Panc1 (cell line): Measurements from ENCODE around the gene NLRP6. TPM values are rescaled to one million over a fixed set of nuclear protein-coding genes. Genes with fewer than 3 reads are reported as not detected.
"Not testable (repeated sequence)": the region's sequence is repeated elsewhere in the genome, so short reads cannot be mapped to it uniquely, and the experiment has no call there.

Experiments used
- ATAC-seq: fragments of 200-7000 bp; cut with Tn5 transposase; 2 replicates; pipeline ENCODE4 v1.9.1; 2020; ENCODE audit warnings: mild to moderate bottlenecking, moderate library complexity
- BruUV-seq: library from RNA; stranded (reverse); fragments of 400-500 nt; replicated peaks from 2 replicates; lab custom pipeline; 2021; lab: Mats Ljungman, UMichigan
- CTCF ChIA-PET: fragments of 300-600 bp; sonication (Branson Sonifier 250); formaldehyde crosslinking; loops from one replicate; lab custom pipeline; 2022; ENCODE audit warnings: antibody characterized with exemption; lab: Charles Lee
- POLR2A ChIA-PET: fragments of 300-600 bp; sonication (Branson Sonifier 250); formaldehyde crosslinking; loops from one replicate; lab custom pipeline; 2022; ENCODE audit warnings: antibody characterized with exemption; lab: Charles Lee
- DNase-seq: peaks from one replicate; pipeline ENCODE4 v3.0.0-alpha.2; 2010; ENCODE audit warnings: low read depth, low spot score
- H3K27ac ChIP-seq: 2 replicates; pipeline ENCODE4 v1.5.1; 2011; ENCODE audit warnings: mild to moderate bottlenecking, low read length, inconsistent platforms
- H3K27me3 ChIP-seq: fragments of 200-500 bp; sonication (Bioruptor generic); 2 replicates; pipeline ENCODE4 v1.6.0; 2014; ENCODE audit warnings: low read length, inconsistent platforms; ENCODE audit not compliant: control insufficient read depth, insufficient read depth
- H3K36me3 ChIP-seq: fragments of 200-500 bp; sonication (Bioruptor generic); 2 replicates; pipeline ENCODE4 v1.5.1; 2014; ENCODE audit warnings: inconsistent platforms, mild to moderate bottlenecking, low read length, moderate library complexity; ENCODE audit not compliant: control insufficient read depth, insufficient read depth
- H3K4me1 ChIP-seq: 2 replicates; pipeline ENCODE4 v1.5.1; 2011; ENCODE audit warnings: inconsistent platforms, mild to moderate bottlenecking, low read length, moderate library complexity; ENCODE audit not compliant: control insufficient read depth, insufficient read depth
- H3K4me3 ChIP-seq, 2 experiments: 2 replicates each; pipeline ENCODE4 v1.5.1; 2011 to 2012; ENCODE audit warnings: low read depth in 2 of 2, low read length in 2 of 2, mild to moderate bottlenecking in 2 of 2, inconsistent platforms in 1 of 2, moderate library complexity in 1 of 2
- H3K9me3 ChIP-seq: fragments of 200-500 bp; sonication (Bioruptor generic); 2 replicates; pipeline ENCODE4 v1.5.1; 2014; ENCODE audit warnings: low read depth, mild to moderate bottlenecking, inconsistent platforms, low read length, moderate library complexity; ENCODE audit not compliant: control insufficient read depth, insufficient read depth
- CTCF ChIP-seq: fragments of 450-650 bp; IDR thresholded peaks from 2 replicates; pipeline ENCODE4 v1.5.1; 2017; ENCODE audit warnings: mild to moderate bottlenecking
- POLR2AphosphoS5 ChIP-seq: IDR thresholded peaks from 2 replicates; pipeline ENCODE4 v1.6.1; 2012; ENCODE audit warnings: mild to moderate bottlenecking, low read depth, low read length, moderate library complexity
- SIN3A ChIP-seq: IDR thresholded peaks from 2 replicates; pipeline ENCODE4 v1.6.1; 2012; ENCODE audit warnings: low read depth, mild to moderate bottlenecking, low read length, moderate library complexity, borderline replicate concordance; ENCODE audit not compliant: insufficient read depth
- TCF7L2 ChIP-seq: IDR thresholded peaks from 2 replicates; pipeline ENCODE4 v1.6.1; 2011; ENCODE audit warnings: mild to moderate bottlenecking, low read depth, low read length, inconsistent platforms
- in situ Hi-C: cut with HindIII; loops from 2 replicates; pipeline ENCODE4 v1.10.0; 2016; ENCODE audit warnings: low sequenced_read_pairs, low pct_unique_long_range_greater_than_20kb
- intact Hi-C: fragments of 100-400 bp; cut with micrococcal nuclease; formaldehyde crosslinking; loops from one replicate; pipeline ENCODE4 v1.10.0; 2022; ENCODE audit not compliant: unreplicated experiment
- total RNA-seq: library from RNA; stranded (reverse); gene quantifications from one replicate; pipeline ENCODE4 v1.2.1, GENCODE V29; 2021; ENCODE audit not compliant: unreplicated experiment
- TF ChIP-seq, protein P1 (sequence below), 2 experiments: IDR thresholded peaks; 2 replicates each; pipeline ENCODE4 v1.6.1; 2011 to 2012; ENCODE audit warnings: low read depth in 2 of 2, control low read depth in 1 of 2, low read length in 1 of 2, mild to moderate bottlenecking in 1 of 2, moderate library complexity in 1 of 2; ENCODE audit not compliant: insufficient read depth in 1 of 2

The NLRP6 gene
- total RNA-seq, 1 experiment from 2014 or later, result 0.59 TPM

DNA sequence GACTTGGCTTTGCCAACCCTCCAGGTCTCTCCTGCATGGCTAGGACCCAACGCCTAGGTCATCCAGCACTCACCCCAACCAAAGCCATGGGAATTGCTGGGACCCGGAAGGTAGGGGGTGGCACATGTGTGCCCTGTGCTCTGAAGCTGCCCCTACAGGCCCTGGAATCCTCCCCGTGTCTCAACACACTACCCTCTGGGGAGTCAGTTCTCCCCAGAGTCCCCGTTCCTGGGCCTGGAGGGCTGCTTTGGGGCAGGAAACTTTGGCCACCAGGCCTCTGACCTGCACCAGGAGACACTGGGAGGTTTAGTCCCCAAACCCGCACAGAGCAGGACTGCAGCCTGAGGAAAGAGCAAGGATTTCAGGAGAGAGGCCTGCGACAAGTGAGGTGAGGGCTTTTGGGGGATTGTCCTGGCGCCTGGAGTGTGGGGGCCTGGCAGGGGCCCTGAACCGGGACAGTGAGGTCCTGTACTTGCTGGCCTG, 35.1 kb downstream of the NLRP6 start:
- H3K27me3 ChIP-seq, result no peaks in the 10 kb centered on the region; the same call in 1 of the 2 replicates
- in situ Hi-C loops, result no loop called here
- DNase-seq (no peak), ATAC-seq (0 out of 2 replicates have a peak, but pooled peaks have one; percentile 2)
- BruUV-seq, result no TSS peak
- peaks cover 63% of the 10 kb centered on the region for H3K4me1 ChIP-seq
- H3K36me3 ChIP-seq, result no peaks in the 10 kb centered on the region
- CTCF ChIA-PET, result interaction anchor here (0.9 kb wide), 1 partner anchor 42 kb away, joined by 6 read pairs; no protein-coding TSS in a partner anchor
- H3K9me3 ChIP-seq, result no peaks in the 10 kb centered on the region
- TF ChIP-seq POLR2AphosphoS5 (no peak), CTCF (no peak), SIN3A (no peak), TCF7L2 (no peak)
- intact Hi-C loops, result no loop called here
- peak overlapping the region; percentile 94 for H3K27ac ChIP-seq
- POLR2A ChIA-PET, result no interaction called here
- H3K4me3 ChIP-seq, result peak overlapping the region in 1 of 2 experiments; percentile 69; a peak in 2 of 4 replicates

DNA sequence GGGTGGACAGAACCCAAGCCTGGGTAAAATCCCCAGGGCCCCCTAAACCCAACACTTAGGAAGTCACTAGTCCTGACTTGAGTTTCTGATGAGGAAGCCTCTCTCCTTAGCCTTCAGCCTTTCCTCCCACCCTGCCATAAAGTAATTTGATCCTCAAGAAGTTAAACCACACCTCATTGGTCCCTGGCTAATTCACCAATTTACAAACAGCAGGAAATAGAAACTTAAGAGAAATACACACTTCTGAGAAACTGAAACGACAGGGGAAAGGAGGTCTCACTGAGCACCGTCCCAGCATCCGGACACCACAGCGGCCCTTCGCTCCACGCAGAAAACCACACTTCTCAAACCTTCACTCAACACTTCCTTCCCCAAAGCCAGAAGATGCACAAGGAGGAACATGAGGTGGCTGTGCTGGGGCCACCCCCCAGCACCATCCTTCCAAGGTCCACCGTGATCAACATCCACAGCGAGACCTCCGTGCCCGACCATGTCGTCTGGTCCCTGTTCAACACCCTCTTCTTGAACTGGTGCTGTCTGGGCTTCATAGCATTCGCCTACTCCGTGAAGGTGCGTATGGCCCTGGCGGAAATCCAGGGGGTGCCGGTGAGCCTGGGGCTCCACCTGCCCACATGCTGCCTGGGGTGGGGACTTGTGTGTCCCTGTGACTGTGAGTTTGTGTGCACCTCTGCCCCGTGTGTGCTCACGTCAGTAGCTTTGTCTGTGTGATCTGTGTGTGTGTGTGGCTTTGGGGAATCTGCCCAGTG, 35.8 kb downstream of the NLRP6 start, which contains the start of gene IFITM1:
Gene IFITM1 (plus strand): TSS at position 254 of the 767 bp plus-strand sequence. CDS start 131 bp downstream, at position 385.
- intact Hi-C loops (no loop called here), in situ Hi-C loops (no loop called here)
- TSS peak; percentile 96 for BruUV-seq
- no peaks in the 10 kb centered on the region for H3K9me3 ChIP-seq
- ATAC-seq (0 out of 2 replicates have a peak, but pooled peaks have one; percentile 1), DNase-seq (no peak)
- H3K27ac ChIP-seq, result peak within 1 kb of the TSS; percentile 94
- H3K4me3 ChIP-seq, result peak within 1 kb of the TSS; percentile 22 to 69
- H3K36me3 ChIP-seq, result no peaks in the 10 kb centered on the region
- TF ChIP-seq POLR2AphosphoS5 (no peak), CTCF (no peak), TCF7L2 (no peak), SIN3A (no peak)
- TF ChIP-seq, protein P1, sequence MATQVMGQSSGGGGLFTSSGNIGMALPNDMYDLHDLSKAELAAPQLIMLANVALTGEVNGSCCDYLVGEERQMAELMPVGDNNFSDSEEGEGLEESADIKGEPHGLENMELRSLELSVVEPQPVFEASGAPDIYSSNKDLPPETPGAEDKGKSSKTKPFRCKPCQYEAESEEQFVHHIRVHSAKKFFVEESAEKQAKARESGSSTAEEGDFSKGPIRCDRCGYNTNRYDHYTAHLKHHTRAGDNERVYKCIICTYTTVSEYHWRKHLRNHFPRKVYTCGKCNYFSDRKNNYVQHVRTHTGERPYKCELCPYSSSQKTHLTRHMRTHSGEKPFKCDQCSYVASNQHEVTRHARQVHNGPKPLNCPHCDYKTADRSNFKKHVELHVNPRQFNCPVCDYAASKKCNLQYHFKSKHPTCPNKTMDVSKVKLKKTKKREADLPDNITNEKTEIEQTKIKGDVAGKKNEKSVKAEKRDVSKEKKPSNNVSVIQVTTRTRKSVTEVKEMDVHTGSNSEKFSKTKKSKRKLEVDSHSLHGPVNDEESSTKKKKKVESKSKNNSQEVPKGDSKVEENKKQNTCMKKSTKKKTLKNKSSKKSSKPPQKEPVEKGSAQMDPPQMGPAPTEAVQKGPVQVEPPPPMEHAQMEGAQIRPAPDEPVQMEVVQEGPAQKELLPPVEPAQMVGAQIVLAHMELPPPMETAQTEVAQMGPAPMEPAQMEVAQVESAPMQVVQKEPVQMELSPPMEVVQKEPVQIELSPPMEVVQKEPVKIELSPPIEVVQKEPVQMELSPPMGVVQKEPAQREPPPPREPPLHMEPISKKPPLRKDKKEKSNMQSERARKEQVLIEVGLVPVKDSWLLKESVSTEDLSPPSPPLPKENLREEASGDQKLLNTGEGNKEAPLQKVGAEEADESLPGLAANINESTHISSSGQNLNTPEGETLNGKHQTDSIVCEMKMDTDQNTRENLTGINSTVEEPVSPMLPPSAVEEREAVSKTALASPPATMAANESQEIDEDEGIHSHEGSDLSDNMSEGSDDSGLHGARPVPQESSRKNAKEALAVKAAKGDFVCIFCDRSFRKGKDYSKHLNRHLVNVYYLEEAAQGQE (IDR thresholded peaks at IDR 0.05; ENCODE audit: insufficient read depth in 1 of 2, low read depth in 2 of 2, low read length in 1 of 2), result no peak
- ChIA-PET CTCF (no interaction called here), POLR2A (no interaction called here)
- H3K4me1 ChIP-seq, result peaks cover 63% of the 10 kb centered on the region
- no peaks in the 10 kb centered on the region; the same call in 1 of the 2 replicates for H3K27me3 ChIP-seq

GRCh38 chr11:314554-314875, 36.3 kb downstream of the NLRP6 start:
- in situ Hi-C loops, CTCF ChIA-PET, intact Hi-C loops, DNase-seq, POLR2A ChIA-PET, H3K9me3 ChIP-seq, BruUV-seq, H3K27me3 ChIP-seq, H3K36me3 ChIP-seq: not testable (repeated sequence)
- peaks cover 58% of the 10 kb centered on the region for H3K4me1 ChIP-seq
- peak; percentile 13; the same call in 1 of the 2 replicates for ATAC-seq
- peak overlapping the region; percentile 94 for H3K27ac ChIP-seq
- peak overlapping the region; percentile 22 to 69 for H3K4me3 ChIP-seq
